Cardiac septum (tissue), 1 donor: Measurements from ENCODE around the gene PNRC2. TPM values are rescaled to one million over a fixed set of nuclear protein-coding genes. Genes with fewer than 3 reads are reported as not detected.
"Not testable (repeated sequence)": the region's sequence is repeated elsewhere in the genome, so short reads cannot be mapped to it uniquely, and the experiment has no call there.

ENCODE experiments used
- DNase-seq: peaks from one replicate; pipeline ENCODE4 v3.0.0-alpha.2; 2020; ENCODE audit warnings: low spot score
- intact Hi-C: fragments of 100-400 bp; cut with DNase I; formaldehyde crosslinking; loops from one replicate; pipeline ENCODE4 v1.14.0; 2022
- total RNA-seq: library from RNA; stranded (reverse); fragmentation: NEBNext Ultra II Directional; extraction: Animal tissue kit (Norgen Biotek cat#: 25700); gene quantifications from one replicate; pipeline ENCODE4 v1.2.1, GENCODE V29; 2021
- donor health status: DM: no; HTN: no; CAD: no.

PNRC2 gene
- total RNA-seq, 1 donor from 2014 or later = 80.0 TPM

GRCh38 chr1:23931491-23931880 is 28.1 kb upstream of the PNRC2 start:
- no peak for DNase-seq
- intact Hi-C loops = no loop called here

- intact Hi-C loops = no loop called here
- no peak for DNase-seq
Observed at GRCh38 chr1:23936481-23937176, 23.0 kb upstream of the PNRC2 start.

- intact Hi-C loops = no loop called here
- DNase-seq = no peak
Observed at GRCh38 chr1:23947366-23947765, 12.3 kb upstream of the PNRC2 start.

GRCh38 chr1:23953020-23953419 is 6.6 kb upstream of the PNRC2 start:
- no peak for DNase-seq
- intact Hi-C loops = no loop called here

- no peak for DNase-seq
- intact Hi-C loops = no loop called here
Observed at GRCh38 chr1:23957096-23957495, 2.5 kb upstream of the PNRC2 start.

- not testable (repeated sequence) for DNase-seq
- intact Hi-C loops = loop anchor here (2.0 kb wide), 2 partner anchors 37 to 63 kb away; no protein-coding TSS in a partner anchor
Observed at GRCh38 chr1:23958040-23958809, 1.4 kb upstream of the PNRC2 start.

GRCh38 chr1:23958810-23959460 is 693 bp upstream of the PNRC2 start:
- intact Hi-C loops = loop anchor here (1.0 to 2.0 kb wide), 3 partner anchors 18 to 62 kb away; no protein-coding TSS in a partner anchor
- peak; percentile 91 for DNase-seq

GRCh38 chr1:23960291-23961020 is 828 bp downstream of the PNRC2 start:
- DNase-seq = no peak
- intact Hi-C loops = loop anchor here (1.0 kb wide), 1 partner anchor 20 kb away; the partner anchor contains the start of gene SRSF10

- no peak for DNase-seq
- intact Hi-C loops = no loop called here
Observed at GRCh38 chr1:23963617-23964234, 4.1 kb downstream of the PNRC2 start.

- intact Hi-C loops = no loop called here
- no peak for DNase-seq
Observed at GRCh38 chr1:23964235-23964668, 4.6 kb downstream of the PNRC2 start.

GRCh38 chr1:23964790-23965740 is 5.4 kb downstream of the PNRC2 start:
- intact Hi-C loops = no loop called here

GRCh38 chr1:23966973-23967493 is 7.4 kb downstream of the PNRC2 start:
- DNase-seq = no peak
- intact Hi-C loops = no loop called here

More at GRCh38 chr1:23964790-23965740, 5.4 kb downstream of the PNRC2 start:
- DNase-seq = no peak

GRCh38 chr1:23967871-23968270 is 8.2 kb downstream of the PNRC2 start:
- no peak for DNase-seq
- intact Hi-C loops = no loop called here

- no peak for DNase-seq
- intact Hi-C loops = loop anchor here (1.0 kb wide), 1 partner anchor 18 kb away; the partner anchor contains the start of gene PNRC2
Observed at GRCh38 chr1:23977187-23977853, 17.7 kb downstream of the PNRC2 start.

GRCh38 chr1:23977854-23978191 is 18.2 kb downstream of the PNRC2 start:
- DNase-seq = no peak
- intact Hi-C loops = loop anchor here (1.0 kb wide), 1 partner anchor 19 kb away; the partner anchor contains the start of gene PNRC2

GRCh38 chr1:23978805-23979204 is 19.2 kb downstream of the PNRC2 start:
- no peak for DNase-seq
- intact Hi-C loops = no loop called here

- no peak for DNase-seq
- intact Hi-C loops = no loop called here
Observed at GRCh38 chr1:23979387-23979880, 19.8 kb downstream of the PNRC2 start.
